ENCODE results near the gene LRRC74B. TPM values are rescaled to one million over a fixed set of nuclear protein-coding genes. Genes with fewer than 3 reads are reported as not detected.

Gene LRRC74B
- total and polyA plus RNA-seq, 2 of the 4 experiments (the other 2 are of a cell fraction), result not detected

DNA sequence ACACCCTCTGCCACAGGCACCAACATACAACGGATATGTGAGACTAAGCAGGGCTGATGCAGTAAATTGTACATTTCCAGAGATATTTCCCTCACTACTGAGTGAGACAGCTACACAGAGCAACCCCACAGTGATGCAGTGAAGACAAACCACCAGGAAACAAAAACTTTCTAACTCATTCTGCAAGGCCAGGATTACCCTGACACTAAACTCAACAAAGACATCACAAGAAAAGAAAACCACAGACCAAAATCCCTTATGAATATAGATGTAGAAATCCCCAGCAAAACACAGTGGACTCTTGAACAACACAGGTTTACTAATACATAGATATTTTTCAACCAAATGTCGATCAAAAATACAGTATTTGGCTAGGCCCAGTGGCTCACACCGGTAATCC, 11.9 kb upstream of the LRRC74B start:
- H4K91ac ChIP-seq (ENCODE audit: insufficient read depth, low read depth, low read length), result no peak overlapping the region
- H3K14ac ChIP-seq (replicated peaks; ENCODE audit: low read depth, low read length), result no peak overlapping the region
- no peak overlapping the region for H2BK120ac ChIP-seq (ENCODE audit: low read depth, low read length)
- dilution Hi-C loops (cut with HindIII; ENCODE audit: low sequenced_read_pairs, unreplicated experiment) (no loop called here), in situ Hi-C loops (cut with MboI; ENCODE audit: low sequenced_read_pairs) (no loop called here), intact Hi-C loops (cut with micrococcal nuclease) (no loop called here)
- H2BK15ac ChIP-seq (ENCODE audit: low read depth, low read length), result no peak overlapping the region
- H3K36me3 ChIP-seq (ENCODE audit: control insufficient read depth, insufficient read depth, low read length), result no peaks in the 10 kb centered on the region
- ChIA-PET POLR2A (ENCODE audit: unreplicated experiment) (no interaction called here), CTCF (no interaction called here)
- no TSS peak for BruUV-seq (replicated peaks)
- no peak overlapping the region for H2AK5ac ChIP-seq (ENCODE audit: low read depth, low read length)
- no peak overlapping the region for H3K23ac ChIP-seq (ENCODE audit: low read depth, low read length)
- H3K56ac ChIP-seq (ENCODE audit: extremely low read depth, insufficient read depth, low read length), result no peak overlapping the region
- no peaks in the 10 kb centered on the region for H3K79me1 ChIP-seq (ENCODE audit: low read depth in 1 of 2, low read length in 2 of 2)
- H3K9ac ChIP-seq (ENCODE audit: low read depth, low read length), result no peak overlapping the region
- no peaks in the 10 kb centered on the region for H4K20me1 ChIP-seq (ENCODE audit: insufficient read depth, low read length)
- no peak overlapping the region for H4K8ac ChIP-seq (ENCODE audit: low read depth in 2 of 2, low read length in 2 of 2)
- DNase-seq, result no peak
- no peak overlapping the region for H3K4ac ChIP-seq (ENCODE audit: low read depth, low read length)
- no peak overlapping the region for H2BK20ac ChIP-seq (ENCODE audit: low read depth, low read length)
- no peak overlapping the region for H3K27ac ChIP-seq (ENCODE audit: insufficient read depth, low read length)
- no peaks in the 10 kb centered on the region for H3K9me1 ChIP-seq (ENCODE audit: insufficient read depth, low read length)
- H3K27me3 ChIP-seq (ENCODE audit: control insufficient read depth, insufficient read depth, low read length), result peaks cover 34% of the 10 kb centered on the region
- no peak overlapping the region for H2BK5ac ChIP-seq (ENCODE audit: low read depth, low read length, poor library complexity, severe bottlenecking)
- 100% methylated on average over 2 of the region's 3 CpGs; no CpG with 5 or more reads in 1 of the 2 experiments for WGBS, 2 experiments (ENCODE audit: extremely low coverage in 2 of 2, insufficient read length in 1 of 2)
- H3K9me3 ChIP-seq (ENCODE audit: control insufficient read depth, insufficient read depth, low read length), result no peaks in the 10 kb centered on the region
- no peak overlapping the region for H3K4me2 ChIP-seq (ENCODE audit: low read depth, low read length)
- H4K5ac ChIP-seq (ENCODE audit: low read depth, low read length), result no peak overlapping the region
- ATAC-seq (ENCODE audit: low read depth), result no peak
- H2AFZ ChIP-seq (replicated peaks; ENCODE audit: low read length, poor library complexity), result no peak overlapping the region
- H3K4me3 ChIP-seq (ENCODE audit: insufficient read depth, low read depth, low read length), result no peak overlapping the region
- H3K4me1 ChIP-seq (ENCODE audit: control insufficient read depth, insufficient read depth, low read length), result peaks cover 5% of the 10 kb centered on the region; the same call in 1 of the 2 replicates
- H3K18ac ChIP-seq (ENCODE audit: low read depth, low read length), result no peak overlapping the region
- H2AK9ac ChIP-seq (replicated peaks; ENCODE audit: low read depth, low read length, poor library complexity), result no peak overlapping the region
- TF ChIP-seq MAFK (IDR thresholded peaks at IDR 0.05; ENCODE audit: low read depth, low read length) (no peak), SMC3 (IDR thresholded peaks at IDR 0.05; ENCODE audit: low read depth, low read length) (no peak), MXI1 (IDR thresholded peaks at IDR 0.05; ENCODE audit: borderline replicate concordance, low read depth, low read length) (no peak), FOS (IDR thresholded peaks at IDR 0.05; ENCODE audit: low read depth, low read length) (no peak), BHLHE40 (IDR thresholded peaks at IDR 0.05; ENCODE audit: low read depth, low read length) (no peak), MAZ (IDR thresholded peaks at IDR 0.05; ENCODE audit: borderline replicate concordance, low read depth, low read length) (no peak), RAD21 (IDR thresholded peaks at IDR 0.05; ENCODE audit: low read length) (no peak), RFX5 (IDR thresholded peaks at IDR 0.05; ENCODE audit: low read depth, low read length) (no peak), CEBPB (IDR thresholded peaks at IDR 0.05; ENCODE audit: low read depth, low read length) (no peak), RCOR1 (IDR thresholded peaks at IDR 0.05; ENCODE audit: insufficient replicate concordance, low read length) (no peak), NFE2L2 (IDR thresholded peaks at IDR 0.05; ENCODE audit: low read depth, low read length) (no peak), CHD1 (IDR thresholded peaks at IDR 0.05; ENCODE audit: low read depth, low read length) (no peak), POLR2A (IDR thresholded peaks at IDR 0.05; ENCODE audit: low read depth, low read length) (no peak)
- TF ChIP-seq, protein P1, sequence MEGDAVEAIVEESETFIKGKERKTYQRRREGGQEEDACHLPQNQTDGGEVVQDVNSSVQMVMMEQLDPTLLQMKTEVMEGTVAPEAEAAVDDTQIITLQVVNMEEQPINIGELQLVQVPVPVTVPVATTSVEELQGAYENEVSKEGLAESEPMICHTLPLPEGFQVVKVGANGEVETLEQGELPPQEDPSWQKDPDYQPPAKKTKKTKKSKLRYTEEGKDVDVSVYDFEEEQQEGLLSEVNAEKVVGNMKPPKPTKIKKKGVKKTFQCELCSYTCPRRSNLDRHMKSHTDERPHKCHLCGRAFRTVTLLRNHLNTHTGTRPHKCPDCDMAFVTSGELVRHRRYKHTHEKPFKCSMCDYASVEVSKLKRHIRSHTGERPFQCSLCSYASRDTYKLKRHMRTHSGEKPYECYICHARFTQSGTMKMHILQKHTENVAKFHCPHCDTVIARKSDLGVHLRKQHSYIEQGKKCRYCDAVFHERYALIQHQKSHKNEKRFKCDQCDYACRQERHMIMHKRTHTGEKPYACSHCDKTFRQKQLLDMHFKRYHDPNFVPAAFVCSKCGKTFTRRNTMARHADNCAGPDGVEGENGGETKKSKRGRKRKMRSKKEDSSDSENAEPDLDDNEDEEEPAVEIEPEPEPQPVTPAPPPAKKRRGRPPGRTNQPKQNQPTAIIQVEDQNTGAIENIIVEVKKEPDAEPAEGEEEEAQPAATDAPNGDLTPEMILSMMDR (conservative IDR thresholded peaks at IDR 0.05; ENCODE audit: low read depth, low read length), result no peak
- TF ChIP-seq, protein P2, sequence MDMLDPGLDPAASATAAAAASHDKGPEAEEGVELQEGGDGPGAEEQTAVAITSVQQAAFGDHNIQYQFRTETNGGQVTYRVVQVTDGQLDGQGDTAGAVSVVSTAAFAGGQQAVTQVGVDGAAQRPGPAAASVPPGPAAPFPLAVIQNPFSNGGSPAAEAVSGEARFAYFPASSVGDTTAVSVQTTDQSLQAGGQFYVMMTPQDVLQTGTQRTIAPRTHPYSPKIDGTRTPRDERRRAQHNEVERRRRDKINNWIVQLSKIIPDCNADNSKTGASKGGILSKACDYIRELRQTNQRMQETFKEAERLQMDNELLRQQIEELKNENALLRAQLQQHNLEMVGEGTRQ (IDR thresholded peaks at IDR 0.05; ENCODE audit: low read depth, low read length), result no peak
- TF ChIP-seq, protein P3, sequence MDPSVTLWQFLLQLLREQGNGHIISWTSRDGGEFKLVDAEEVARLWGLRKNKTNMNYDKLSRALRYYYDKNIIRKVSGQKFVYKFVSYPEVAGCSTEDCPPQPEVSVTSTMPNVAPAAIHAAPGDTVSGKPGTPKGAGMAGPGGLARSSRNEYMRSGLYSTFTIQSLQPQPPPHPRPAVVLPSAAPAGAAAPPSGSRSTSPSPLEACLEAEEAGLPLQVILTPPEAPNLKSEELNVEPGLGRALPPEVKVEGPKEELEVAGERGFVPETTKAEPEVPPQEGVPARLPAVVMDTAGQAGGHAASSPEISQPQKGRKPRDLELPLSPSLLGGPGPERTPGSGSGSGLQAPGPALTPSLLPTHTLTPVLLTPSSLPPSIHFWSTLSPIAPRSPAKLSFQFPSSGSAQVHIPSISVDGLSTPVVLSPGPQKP (IDR thresholded peaks at IDR 0.05; ENCODE audit: borderline replicate concordance, low read depth, low read length), result no peak

Data from IMR-90 (cell line).